ENCODE results near the gene RFC4.

- TF ChIP-seq CTCF (IDR thresholded peaks at IDR 0.05) (no peak), POLR2A (IDR thresholded peaks at IDR 0.05) (no peak)
These were observed 23.7 kb downstream of the RFC4 start for GRCh38 chr3:186782542-186783057.

Data from thyroid gland (tissue), 4 donors.